ENCODE measurements around the gene CCDC71. TPM values are rescaled to one million over a fixed set of nuclear protein-coding genes. Genes with fewer than 3 reads are reported as not detected.

The CCDC71 gene
- total RNA-seq, 1 donor from 2014 or later, result 22.1 TPM

- Mint-ChIP-seq H3K36me3 (ENCODE audit: unreplicated experiment) (no peaks in the 10 kb centered on the region), H3K9me3 (ENCODE audit: unreplicated experiment) (peaks cover 5% of the 10 kb centered on the region), H3K4me1 (ENCODE audit: low read depth, unreplicated experiment) (peaks cover 10% of the 10 kb centered on the region), H3K4me3 (ENCODE audit: unreplicated experiment) (no peak overlapping the region), H3K27ac (ENCODE audit: unreplicated experiment) (no peak overlapping the region), H3K27me3 (ENCODE audit: unreplicated experiment) (no peaks in the 10 kb centered on the region)
- DNase-seq, result no peak
- TF ChIP-seq CTCF (IDR thresholded peaks at IDR 0.05; ENCODE audit: partially characterized antibody, unreplicated experiment), result no peak
These were observed 16.6 kb upstream of the CCDC71 start for GRCh38 chr3:49182682-49183081.

- Mint-ChIP-seq H3K4me3 (ENCODE audit: unreplicated experiment) (no peak overlapping the region), H3K4me1 (ENCODE audit: low read depth, unreplicated experiment) (peaks cover 10% of the 10 kb centered on the region), H3K36me3 (ENCODE audit: unreplicated experiment) (no peaks in the 10 kb centered on the region), H3K27me3 (ENCODE audit: unreplicated experiment) (no peaks in the 10 kb centered on the region), H3K27ac (ENCODE audit: unreplicated experiment) (no peak overlapping the region), H3K9me3 (ENCODE audit: unreplicated experiment) (peaks cover 5% of the 10 kb centered on the region)
- DNase-seq, result no peak
- TF ChIP-seq CTCF (IDR thresholded peaks at IDR 0.05; ENCODE audit: partially characterized antibody, unreplicated experiment), result no peak
These were observed 15.2 kb upstream of the CCDC71 start for GRCh38 chr3:49181351-49181750.

- TF ChIP-seq CTCF (IDR thresholded peaks at IDR 0.05; ENCODE audit: partially characterized antibody, unreplicated experiment), result no peak
- H3K27me3 Mint-ChIP-seq (ENCODE audit: unreplicated experiment), result no peaks in the 10 kb centered on the region
- no peak for DNase-seq
- peaks cover 10% of the 10 kb centered on the region for H3K4me1 Mint-ChIP-seq (ENCODE audit: low read depth, unreplicated experiment)
- H3K36me3 Mint-ChIP-seq (ENCODE audit: unreplicated experiment), result no peaks in the 10 kb centered on the region
- H3K4me3 Mint-ChIP-seq (ENCODE audit: unreplicated experiment), result no peak overlapping the region
- no peak overlapping the region for H3K27ac Mint-ChIP-seq (ENCODE audit: unreplicated experiment)
- peaks cover 5% of the 10 kb centered on the region for H3K9me3 Mint-ChIP-seq (ENCODE audit: unreplicated experiment)
These were observed 14.0 kb upstream of the CCDC71 start for GRCh38 chr3:49180116-49180515.

- Mint-ChIP-seq H3K4me3 (ENCODE audit: unreplicated experiment) (no peak overlapping the region), H3K4me1 (ENCODE audit: low read depth, unreplicated experiment) (peaks cover 23% of the 10 kb centered on the region), H3K27me3 (ENCODE audit: unreplicated experiment) (no peaks in the 10 kb centered on the region), H3K9me3 (ENCODE audit: unreplicated experiment) (peaks cover 5% of the 10 kb centered on the region), H3K36me3 (ENCODE audit: unreplicated experiment) (no peaks in the 10 kb centered on the region), H3K27ac (ENCODE audit: unreplicated experiment) (no peak overlapping the region)
- TF ChIP-seq CTCF (IDR thresholded peaks at IDR 0.05; ENCODE audit: partially characterized antibody, unreplicated experiment), result no peak
- DNase-seq, result no peak
These were observed 10.9 kb upstream of the CCDC71 start for GRCh38 chr3:49177073-49177472.

- no peak for TF ChIP-seq CTCF (IDR thresholded peaks at IDR 0.05; ENCODE audit: partially characterized antibody, unreplicated experiment)
- DNase-seq, result no peak
- Mint-ChIP-seq H3K36me3 (ENCODE audit: unreplicated experiment) (no peaks in the 10 kb centered on the region), H3K4me1 (ENCODE audit: low read depth, unreplicated experiment) (peaks cover 25% of the 10 kb centered on the region), H3K9me3 (ENCODE audit: unreplicated experiment) (peaks cover 4% of the 10 kb centered on the region), H3K27ac (ENCODE audit: unreplicated experiment) (no peak overlapping the region), H3K4me3 (ENCODE audit: unreplicated experiment) (no peak overlapping the region), H3K27me3 (ENCODE audit: unreplicated experiment) (no peaks in the 10 kb centered on the region)
These were observed 9.4 kb upstream of the CCDC71 start for GRCh38 chr3:49175530-49175929.

Measured in glutamatergic neuron (in vitro differentiated cells).